Middle frontal gyrus (tissue), 1 donor: ENCODE data around the gene IL18.
"Not testable (repeated sequence)": the region's sequence is repeated elsewhere in the genome, so short reads cannot be mapped to it uniquely, and the experiment has no call there.

Experiments
- DNase-seq: peaks from one replicate; pipeline ENCODE4 v3.0.0-alpha.2; 2015; ENCODE audit warnings: low spot score; ENCODE audit errors: extremely low spot score

The IL18 gene

GRCh38 chr11:112172362-112172994 lies 8.6 kb upstream of the IL18 start:
- no peak for DNase-seq

- DNase-seq, result no peak
These were observed 3.3 kb upstream of the IL18 start, which contains the start of gene TEX12 for GRCh38 chr11:112167145-112167544. Gene TEX12 (plus strand): TSS chr11:112167372. CDS start chr11:112169269, 1,897 bp downstream.

GRCh38 chr11:112166562-112166961 lies 2.7 kb upstream of the IL18 start:
- no peak for DNase-seq

GRCh38 chr11:112165049-112165448 lies 1.2 kb upstream of the IL18 start:
- no peak for DNase-seq

GRCh38 chr11:112162761-112163546 lies 940 bp downstream of the IL18 start:
- no peak for DNase-seq

GRCh38 chr11:112162200-112162599 lies 1.7 kb downstream of the IL18 start:
- not testable (repeated sequence) for DNase-seq

GRCh38 chr11:112161012-112161411 lies 2.9 kb downstream of the IL18 start:
- DNase-seq, result no peak

GRCh38 chr11:112160091-112160848 lies 3.6 kb downstream of the IL18 start:
- DNase-seq, result no peak

- no peak for DNase-seq
These were observed 4.5 kb downstream of the IL18 start for GRCh38 chr11:112159098-112160065.

GRCh38 chr11:112156956-112157766 lies 6.7 kb downstream of the IL18 start:
- no peak for DNase-seq

GRCh38 chr11:112156153-112156955 lies 7.5 kb downstream of the IL18 start:
- DNase-seq, result no peak

- no peak for DNase-seq
These were observed 13.4 kb downstream of the IL18 start for GRCh38 chr11:112150517-112150916.

- no peak for DNase-seq
These were observed 20.3 kb downstream of the IL18 start for GRCh38 chr11:112143597-112143996.

GRCh38 chr11:112134473-112134872 lies 29.4 kb downstream of the IL18 start:
- DNase-seq, result no peak

GRCh38 chr11:112132737-112133136 lies 31.2 kb downstream of the IL18 start:
- no peak for DNase-seq

- no peak for DNase-seq
These were observed 34.2 kb downstream of the IL18 start for GRCh38 chr11:112129656-112130055.

- no peak for DNase-seq
These were observed 35.3 kb downstream of the IL18 start for GRCh38 chr11:112128483-112129121.

- no peak for DNase-seq
These were observed 36.8 kb downstream of the IL18 start for GRCh38 chr11:112127056-112127455.

GRCh38 chr11:112123129-112123528 lies 40.8 kb downstream of the IL18 start:
- no peak for DNase-seq
